GM19452 (cell line): ENCODE data around the gene ADGRG4.
"Not testable (repeated sequence)": the region's sequence is repeated elsewhere in the genome, so short reads cannot be mapped to it uniquely, and the experiment has no call there.

Source experiments
- ATAC-seq: cut with Tn5 transposase; IDR thresholded peaks from one replicate; pipeline ENCODE4 v1.9.1; 2021; ENCODE audit not compliant: unreplicated experiment

The ADGRG4 gene, protein sequence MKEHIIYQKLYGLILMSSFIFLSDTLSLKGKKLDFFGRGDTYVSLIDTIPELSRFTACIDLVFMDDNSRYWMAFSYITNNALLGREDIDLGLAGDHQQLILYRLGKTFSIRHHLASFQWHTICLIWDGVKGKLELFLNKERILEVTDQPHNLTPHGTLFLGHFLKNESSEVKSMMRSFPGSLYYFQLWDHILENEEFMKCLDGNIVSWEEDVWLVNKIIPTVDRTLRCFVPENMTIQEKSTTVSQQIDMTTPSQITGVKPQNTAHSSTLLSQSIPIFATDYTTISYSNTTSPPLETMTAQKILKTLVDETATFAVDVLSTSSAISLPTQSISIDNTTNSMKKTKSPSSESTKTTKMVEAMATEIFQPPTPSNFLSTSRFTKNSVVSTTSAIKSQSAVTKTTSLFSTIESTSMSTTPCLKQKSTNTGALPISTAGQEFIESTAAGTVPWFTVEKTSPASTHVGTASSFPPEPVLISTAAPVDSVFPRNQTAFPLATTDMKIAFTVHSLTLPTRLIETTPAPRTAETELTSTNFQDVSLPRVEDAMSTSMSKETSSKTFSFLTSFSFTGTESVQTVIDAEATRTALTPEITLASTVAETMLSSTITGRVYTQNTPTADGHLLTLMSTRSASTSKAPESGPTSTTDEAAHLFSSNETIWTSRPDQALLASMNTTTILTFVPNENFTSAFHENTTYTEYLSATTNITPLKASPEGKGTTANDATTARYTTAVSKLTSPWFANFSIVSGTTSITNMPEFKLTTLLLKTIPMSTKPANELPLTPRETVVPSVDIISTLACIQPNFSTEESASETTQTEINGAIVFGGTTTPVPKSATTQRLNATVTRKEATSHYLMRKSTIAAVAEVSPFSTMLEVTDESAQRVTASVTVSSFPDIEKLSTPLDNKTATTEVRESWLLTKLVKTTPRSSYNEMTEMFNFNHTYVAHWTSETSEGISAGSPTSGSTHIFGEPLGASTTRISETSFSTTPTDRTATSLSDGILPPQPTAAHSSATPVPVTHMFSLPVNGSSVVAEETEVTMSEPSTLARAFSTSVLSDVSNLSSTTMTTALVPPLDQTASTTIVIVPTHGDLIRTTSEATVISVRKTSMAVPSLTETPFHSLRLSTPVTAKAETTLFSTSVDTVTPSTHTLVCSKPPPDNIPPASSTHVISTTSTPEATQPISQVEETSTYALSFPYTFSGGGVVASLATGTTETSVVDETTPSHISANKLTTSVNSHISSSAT (N-terminal part only)

DNA sequence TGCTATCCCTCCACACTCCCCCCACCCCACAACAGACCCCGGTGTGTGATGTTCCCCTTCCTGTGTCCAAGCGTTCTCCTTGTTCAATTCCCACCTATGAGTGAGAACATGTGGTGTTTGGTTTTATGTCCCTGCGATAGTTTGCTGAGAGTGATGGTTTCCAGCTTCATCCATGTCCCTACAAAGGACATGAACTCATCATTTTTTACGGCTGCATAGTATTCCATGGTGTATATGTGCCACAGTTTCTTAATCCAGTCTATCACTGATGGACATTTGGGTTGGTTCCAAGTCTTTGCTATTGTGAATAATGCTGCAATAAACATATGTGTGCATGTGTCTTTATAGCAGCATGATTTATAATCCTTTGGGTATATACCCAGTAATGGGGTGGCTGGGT lies at the start of gene ADGRG4:
TSS of gene ADGRG4 (plus strand) at position 243 of the 400 bp plus-strand sequence. CDS start 7,815 bp downstream, outside the sequence.
- ATAC-seq, result not testable (repeated sequence)

DNA sequence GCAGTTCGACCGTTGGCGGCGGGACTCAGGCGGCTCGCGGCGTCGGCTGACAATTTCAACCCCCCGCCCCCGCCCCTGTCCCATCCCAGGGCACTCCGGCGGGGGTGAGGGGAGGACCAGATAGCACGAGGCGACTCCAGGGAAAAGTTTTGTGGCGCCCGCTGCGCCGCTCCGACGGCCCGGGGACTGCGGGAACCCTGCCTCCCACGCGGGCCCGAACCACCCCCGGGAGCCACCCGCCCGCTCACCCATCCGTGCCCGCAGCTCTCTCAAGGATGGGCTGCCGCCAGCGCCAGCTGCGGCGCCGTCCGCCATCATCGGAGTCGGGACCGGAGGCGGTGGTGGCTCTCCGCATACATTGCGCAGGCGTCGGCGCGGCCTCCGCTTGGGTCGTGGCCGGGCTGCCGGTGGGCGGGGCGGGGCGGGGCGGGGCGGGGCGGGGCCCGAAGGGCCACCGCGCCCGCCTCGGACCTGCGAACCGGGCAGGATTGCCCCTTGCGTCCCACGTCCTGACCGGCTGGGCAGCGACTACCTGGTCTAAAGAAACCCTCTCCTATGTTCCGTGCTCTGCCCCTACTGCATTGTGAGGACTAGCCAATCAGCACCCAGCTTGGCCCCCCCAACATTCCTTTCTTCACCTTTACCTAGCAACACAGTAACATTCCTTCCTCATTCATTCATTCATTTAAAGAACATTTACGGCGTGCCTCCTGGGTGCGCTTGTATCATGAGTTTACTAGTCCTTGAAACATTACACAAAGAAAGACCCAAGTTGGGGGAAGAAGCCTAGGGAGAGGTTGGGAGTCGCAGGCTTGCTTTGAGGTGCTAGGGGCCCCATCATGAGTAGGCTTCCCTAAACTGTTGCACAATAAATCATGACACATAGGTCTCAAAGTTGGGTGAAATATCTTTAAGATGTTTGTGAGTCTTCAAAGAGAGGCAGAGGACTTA lies 49.4 kb upstream of the ADGRG4 start, which contains the start of gene MAP7D3:
TSS of gene MAP7D3 (minus strand) at position 360 of the 951 bp plus-strand sequence. CDS start at position 318, 42 bp downstream.
- ATAC-seq, result peak; percentile 90

DNA sequence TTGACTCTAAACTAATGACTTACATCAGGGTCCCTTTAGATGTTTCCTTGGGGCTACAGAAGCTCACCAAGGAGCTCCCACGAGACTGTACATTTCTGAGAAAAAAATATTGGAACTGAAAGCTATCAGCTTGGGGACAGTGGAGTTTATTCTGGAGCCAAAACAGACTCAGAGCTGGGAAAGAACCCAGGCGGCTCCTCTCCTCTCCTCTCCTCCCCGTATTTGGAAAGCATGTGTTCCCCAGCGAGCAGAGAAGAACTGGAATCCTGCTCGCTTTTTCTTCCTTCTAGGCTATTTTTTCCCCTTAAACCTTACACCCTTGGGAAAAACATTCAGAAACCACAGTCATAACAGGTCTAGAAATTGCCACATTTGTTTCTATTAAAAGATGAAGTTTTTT lies 45.2 kb upstream of the ADGRG4 start:
- ATAC-seq, result no peak

DNA sequence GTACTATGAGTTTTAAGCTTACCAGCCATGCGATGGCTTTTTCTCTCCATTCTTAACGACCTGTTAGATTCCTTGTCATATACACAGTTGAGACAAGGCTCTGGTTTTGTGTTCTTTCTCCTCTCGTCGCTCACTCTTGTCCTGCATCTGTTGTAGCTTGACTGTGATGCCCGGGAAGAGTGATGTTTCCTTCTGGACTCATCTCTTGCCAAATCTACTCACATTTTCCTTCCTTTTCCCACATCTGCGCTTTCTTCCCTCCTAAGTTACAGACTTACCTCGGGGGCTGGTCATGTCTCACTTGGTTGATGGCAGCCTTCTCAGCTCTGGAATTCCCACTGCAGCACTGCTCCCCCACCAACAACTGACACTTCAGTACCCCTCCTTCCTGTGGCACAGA lies 44.7 kb upstream of the ADGRG4 start:
- no peak for ATAC-seq

DNA sequence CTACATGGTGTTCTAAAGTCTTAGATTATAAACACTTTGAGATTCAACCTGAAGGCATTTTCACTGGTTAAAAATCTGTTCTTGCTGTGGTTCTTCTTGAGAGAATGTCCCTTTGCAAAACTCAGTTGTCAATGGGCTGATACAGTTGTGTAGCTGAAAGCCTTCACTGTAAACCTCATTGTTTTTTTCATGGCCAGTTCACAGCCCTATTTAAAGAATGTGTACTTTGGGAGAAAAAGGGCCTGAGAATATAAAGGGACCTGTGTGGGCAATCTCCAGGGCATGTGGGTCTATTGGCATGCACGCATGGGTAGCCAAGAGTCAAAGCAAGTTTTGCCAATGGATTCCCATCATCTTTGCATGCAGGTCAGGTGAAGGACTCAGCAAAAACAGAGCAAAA lies 41.8 kb upstream of the ADGRG4 start:
- ATAC-seq, result no peak

DNA sequence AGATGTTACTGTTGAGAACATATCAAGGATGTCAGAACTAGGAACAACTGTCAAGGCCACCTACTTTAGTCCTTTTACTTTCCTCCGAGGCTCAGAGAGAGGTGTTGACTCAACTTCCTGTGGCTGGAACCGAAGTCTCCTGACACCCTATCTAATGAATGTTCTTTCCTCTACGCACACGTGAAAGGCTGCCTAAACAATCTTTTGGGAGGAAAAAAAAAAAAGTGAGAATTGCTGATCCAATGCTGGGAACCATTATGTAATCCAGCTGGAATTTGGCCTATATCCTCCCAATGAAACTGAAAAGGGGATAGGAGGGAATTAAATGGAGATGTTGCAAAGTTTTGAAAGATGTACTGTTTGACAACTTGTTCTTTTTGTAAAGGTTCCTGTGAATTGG lies 41.2 kb upstream of the ADGRG4 start:
- ATAC-seq, result no peak

DNA sequence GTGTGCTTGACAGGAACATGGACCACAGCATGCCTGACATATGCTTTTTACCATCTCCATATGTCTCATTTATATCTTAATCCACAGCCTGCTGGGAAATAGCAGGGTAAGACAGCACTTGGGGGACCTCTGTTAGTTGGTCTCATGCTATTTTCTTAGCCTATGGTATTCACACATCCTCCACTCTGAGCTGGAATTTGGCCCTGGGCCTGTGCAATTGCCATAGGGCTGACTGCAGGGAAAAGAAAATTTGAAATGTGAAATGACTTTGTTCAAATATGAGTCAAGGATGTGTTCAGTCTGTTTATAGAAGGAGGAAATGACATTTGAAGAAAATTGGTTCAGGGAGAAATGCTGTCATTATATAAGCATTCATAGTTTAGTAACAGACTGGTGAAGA lies 40.0 kb upstream of the ADGRG4 start:
- no peak for ATAC-seq

DNA sequence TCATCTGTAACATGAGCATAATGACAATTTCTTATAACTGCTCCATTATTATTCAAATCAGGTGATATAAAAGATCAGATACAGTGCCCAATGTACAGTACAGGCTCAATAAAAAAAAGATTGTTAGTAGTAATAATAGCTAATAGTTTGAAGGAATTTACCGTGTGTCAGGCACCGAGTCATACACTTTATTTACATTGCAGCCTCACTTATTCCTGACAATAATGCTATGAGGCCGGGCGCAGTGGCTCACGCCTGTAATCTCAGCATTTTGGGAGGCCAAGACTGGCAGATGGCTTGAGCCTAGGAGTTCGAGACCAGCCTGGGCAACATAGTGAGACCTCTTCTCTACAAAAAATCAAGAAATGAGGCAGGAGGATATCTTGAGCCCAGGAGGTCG lies 39.4 kb upstream of the ADGRG4 start:
- ATAC-seq, result no peak

DNA sequence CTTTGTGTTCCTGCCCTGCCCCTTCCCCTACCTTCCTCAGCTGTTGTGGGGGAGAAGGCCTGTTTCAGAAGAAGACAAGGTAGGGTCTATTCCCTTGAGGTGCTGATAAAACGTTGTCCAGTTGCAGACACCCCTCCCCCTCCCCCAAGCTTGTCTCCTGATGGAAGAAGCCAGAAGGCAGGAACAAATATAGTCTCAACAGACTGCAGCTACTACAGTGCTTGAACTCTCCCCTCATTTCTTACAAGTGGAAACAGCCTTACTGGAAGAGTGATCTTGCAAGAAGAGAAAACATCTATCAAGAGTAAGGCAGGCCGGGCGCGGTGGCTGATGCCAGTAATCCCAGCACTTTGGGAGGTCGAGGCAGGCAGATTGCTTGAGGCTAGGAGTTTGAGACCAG lies 38.5 kb upstream of the ADGRG4 start:
- ATAC-seq, result no peak

DNA sequence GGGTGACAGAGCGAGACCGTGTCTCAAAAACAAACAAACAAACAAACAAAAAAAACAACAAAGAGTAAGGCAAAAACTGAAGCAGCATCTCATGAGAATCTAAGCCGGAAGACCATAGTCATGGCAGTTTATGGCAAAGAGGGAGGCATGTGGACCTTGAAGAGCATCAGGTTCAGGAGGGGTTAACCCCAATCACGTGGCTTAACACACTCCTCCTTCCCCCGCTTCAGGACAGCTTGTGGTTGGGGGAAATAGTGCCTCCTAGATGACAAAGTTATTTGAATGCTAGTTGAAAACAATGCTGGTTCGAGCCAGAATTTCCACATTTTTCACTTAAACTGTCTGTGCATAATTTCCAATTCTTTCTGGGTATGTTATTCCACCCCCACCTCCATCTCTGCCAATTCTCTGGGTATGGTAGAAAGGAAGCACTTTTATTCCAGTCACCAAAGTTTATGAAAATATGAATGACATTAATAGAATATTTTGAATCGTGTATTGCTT lies 37.9 kb upstream of the ADGRG4 start:
- ATAC-seq, result no peak

DNA sequence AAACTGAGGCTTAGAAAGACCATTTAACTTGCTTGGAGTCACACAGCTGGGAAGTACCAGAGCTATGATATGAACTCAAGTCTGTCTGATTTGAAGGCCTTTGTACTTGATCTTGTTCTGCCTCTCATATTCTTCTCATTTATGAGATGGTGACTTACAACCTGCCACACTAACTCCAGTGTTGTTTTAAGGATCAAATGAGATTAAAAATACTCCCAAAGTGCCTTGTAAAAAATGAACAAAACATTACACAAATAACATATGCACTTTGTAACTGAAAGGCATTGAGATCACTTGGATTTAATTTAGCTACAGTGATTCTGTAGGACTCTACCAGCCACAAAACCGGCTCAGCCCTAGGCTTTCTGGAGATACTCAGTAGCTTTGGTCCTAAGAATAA lies 33.9 kb upstream of the ADGRG4 start:
- ATAC-seq, result no peak

DNA sequence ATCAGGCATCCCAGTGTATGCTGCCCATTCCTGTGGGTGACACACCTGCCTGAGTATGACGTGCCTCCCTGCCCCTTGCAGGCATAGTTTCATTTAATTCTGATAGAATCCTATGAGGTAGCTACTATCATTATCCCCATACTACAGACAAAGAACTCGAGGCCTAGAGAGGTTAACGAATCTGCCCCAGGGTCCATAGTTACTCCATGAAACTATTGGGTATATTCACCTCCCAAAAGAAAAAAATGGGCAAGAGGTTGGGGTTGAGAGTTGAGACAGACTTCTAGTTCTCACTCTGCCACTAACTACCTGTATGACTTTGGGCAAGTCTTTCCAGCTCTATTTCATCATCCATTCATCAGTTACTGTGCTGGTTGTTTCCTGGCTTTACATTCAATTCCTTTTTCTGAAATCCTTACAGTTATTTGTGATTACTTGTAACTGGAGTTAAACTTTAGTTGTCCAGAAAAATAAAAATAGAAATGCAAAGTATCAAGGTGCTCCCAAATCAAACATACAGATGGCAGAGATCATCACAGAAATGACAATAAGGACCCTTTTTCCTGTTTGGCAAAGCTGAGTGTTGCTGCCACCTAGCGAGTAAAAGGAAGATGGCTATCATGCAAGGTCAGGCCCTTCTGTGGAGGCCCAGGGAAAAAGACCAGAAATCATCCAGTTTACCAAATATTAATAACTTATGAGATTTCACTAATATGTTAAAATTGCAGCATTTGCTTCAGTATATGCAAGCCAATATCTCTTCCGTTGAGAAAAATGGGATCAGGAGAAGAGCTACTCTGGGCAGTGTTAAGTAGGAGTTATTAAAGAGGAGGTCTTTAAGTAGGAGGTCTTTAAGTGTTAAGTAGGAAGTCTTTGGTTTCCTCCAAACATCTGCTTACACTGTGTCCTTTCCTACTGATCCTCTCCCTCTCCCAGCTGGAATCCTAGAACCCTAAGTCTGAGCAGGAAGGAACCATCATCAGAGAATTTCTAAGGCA lies 32.4 kb upstream of the ADGRG4 start:
- ATAC-seq, result no peak

DNA sequence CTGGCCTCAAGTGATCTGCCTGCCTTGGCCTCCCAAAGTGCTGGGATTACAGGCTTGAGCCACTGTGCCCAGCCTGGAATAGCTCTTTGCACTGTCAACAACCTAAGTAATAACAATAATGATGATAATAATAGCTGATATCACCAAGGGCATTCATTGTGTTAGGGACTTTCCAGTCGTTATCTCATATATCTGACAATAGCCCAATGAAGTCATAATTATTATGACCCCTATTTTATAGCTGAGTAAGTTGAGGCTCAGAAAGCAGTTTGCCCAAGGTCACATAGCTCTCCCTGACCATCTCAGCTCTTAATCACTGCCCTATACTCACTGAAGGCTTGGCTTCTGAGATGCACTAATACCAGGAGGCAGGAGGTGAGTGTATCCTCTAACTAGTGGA lies 30.8 kb upstream of the ADGRG4 start:
- no peak for ATAC-seq

DNA sequence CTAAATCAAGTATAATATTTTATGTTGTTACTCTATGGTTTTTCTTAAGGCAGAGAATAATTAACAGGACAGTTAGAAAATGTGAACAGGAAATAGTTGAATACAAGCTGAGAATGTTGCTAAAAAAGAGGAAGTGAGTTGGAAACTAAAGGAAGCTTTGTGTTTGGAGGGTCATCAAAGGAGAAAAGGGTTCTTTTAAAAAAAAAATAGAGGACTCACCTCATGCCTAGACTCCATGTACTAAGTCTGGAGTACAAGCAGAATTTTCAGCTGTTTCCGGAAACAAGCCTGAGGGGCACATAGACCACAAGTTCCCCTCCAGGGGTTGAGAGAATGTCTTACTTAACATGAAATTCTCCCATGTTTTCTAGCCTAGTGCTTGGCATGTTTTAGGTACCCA lies 29.5 kb upstream of the ADGRG4 start:
- no peak for ATAC-seq

DNA sequence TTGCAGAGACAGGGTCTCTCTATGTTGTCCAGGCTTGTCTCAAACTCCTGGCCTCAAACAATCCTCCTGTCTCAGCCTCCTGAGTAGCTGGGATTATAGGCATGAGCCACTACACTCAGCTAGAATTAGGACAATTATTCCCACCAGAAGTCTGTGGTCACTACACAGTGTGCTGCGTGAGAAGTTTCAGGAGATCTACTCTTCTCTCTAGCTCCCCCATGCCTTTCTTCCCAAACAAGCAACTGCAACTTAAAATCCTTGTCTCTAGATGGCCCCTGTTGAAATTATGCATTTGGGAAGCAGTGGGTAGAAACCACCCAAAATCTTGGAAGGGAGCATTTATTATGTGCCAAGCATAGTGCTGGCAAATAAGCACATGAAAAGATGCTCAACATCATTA lies 28.4 kb upstream of the ADGRG4 start:
- ATAC-seq, result no peak

DNA sequence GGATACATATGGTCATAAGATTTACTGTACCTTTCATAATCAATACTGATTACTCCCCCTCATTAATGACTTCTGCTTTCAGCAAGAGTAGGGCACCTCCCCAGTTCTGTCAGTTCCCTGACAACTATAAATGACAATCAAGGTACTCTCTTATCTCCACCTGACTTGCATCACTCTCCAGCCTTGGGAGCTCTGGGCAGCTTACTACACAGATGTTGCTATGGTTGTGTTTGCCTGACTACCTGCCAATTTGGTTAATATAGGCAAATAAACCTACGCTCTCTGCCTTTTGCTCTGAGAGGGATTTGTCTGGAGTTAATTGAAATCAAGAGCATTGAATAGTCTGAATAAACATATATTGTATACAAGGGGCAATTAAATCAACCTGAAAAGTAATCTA lies 26.8 kb upstream of the ADGRG4 start:
- ATAC-seq, result no peak

DNA sequence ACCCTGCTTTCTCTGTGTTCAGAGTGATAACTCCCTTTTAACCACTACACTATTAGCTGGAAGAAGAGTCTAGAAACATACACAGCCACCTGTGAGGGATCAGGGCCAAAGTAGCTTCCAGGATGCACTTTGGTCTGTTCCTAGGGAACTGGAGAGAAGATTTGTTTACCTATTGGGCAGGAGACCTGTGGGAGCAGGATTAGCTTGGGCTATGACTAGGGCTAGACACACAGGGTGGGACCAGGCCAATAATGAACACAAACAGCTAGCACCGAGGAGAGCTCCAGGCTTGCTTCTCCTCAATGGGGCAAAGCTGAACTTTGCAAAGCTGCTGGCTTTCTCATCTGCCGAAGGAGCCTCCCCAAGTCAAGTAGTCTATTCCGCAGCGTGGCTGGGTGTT lies 25.2 kb upstream of the ADGRG4 start:
- ATAC-seq, result no peak

DNA sequence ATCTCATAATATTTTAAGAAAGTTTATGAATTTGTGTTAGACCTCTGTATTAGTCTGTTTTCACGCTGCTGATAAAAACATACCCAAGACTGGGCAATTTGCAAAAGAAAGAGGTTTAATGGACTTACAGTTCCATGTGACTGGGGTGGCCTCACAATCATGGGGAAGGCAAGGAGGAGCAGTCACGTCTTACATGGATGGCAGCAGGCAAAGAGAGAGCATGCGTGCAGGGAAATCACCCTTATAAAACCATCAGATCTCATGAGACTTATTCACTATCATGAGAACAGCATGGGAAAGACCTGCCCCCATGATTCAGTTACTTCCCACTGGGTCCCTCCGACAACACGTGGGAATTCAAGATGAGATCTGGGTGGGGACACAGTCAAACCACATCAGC lies 14.4 kb upstream of the ADGRG4 start:
- ATAC-seq, result not testable (repeated sequence)

DNA sequence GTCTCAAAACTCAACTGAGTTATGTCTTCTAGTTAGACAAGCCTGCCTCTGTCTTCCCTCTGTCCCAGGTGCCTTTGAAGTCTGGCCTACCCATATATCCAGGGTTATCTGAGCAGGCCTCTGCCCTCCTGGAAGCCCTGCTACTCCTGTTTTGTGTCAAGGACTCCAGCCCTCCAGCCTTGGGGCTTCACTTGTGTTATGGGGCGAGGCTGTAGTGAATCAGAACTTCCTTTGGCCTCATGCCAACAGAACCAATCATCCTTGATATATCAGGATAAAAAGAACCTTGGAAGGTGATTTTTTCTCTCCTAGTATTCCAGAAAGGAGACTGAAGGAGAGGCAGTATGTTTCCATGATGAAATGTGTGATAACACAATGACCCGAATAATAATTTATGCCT lies 8.9 kb upstream of the ADGRG4 start:
- ATAC-seq, result no peak
